A549 treated with CORT108297 at 1 μM for 4 hours (cell line): Measurements from ENCODE around the gene CDC16. TPM values are rescaled to one million over a fixed set of nuclear protein-coding genes. Genes with fewer than 3 reads are reported as not detected.

Experiments
- total RNA-seq: library from RNA; stranded (reverse); fragments of 200-300 nt; extraction: Qiagen RNA extraction; gene quantifications from 5 replicates; pipeline ENCODE4 v1.2.3, GENCODE V29; 2022

Gene CDC16, protein sequence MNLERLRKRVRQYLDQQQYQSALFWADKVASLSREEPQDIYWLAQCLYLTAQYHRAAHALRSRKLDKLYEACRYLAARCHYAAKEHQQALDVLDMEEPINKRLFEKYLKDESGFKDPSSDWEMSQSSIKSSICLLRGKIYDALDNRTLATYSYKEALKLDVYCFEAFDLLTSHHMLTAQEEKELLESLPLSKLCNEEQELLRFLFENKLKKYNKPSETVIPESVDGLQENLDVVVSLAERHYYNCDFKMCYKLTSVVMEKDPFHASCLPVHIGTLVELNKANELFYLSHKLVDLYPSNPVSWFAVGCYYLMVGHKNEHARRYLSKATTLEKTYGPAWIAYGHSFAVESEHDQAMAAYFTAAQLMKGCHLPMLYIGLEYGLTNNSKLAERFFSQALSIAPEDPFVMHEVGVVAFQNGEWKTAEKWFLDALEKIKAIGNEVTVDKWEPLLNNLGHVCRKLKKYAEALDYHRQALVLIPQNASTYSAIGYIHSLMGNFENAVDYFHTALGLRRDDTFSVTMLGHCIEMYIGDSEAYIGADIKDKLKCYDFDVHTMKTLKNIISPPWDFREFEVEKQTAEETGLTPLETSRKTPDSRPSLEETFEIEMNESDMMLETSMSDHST
- 37.7 to 41.7 TPM (median 40.8 TPM) in 5 replicates for total RNA-seq

DNA sequence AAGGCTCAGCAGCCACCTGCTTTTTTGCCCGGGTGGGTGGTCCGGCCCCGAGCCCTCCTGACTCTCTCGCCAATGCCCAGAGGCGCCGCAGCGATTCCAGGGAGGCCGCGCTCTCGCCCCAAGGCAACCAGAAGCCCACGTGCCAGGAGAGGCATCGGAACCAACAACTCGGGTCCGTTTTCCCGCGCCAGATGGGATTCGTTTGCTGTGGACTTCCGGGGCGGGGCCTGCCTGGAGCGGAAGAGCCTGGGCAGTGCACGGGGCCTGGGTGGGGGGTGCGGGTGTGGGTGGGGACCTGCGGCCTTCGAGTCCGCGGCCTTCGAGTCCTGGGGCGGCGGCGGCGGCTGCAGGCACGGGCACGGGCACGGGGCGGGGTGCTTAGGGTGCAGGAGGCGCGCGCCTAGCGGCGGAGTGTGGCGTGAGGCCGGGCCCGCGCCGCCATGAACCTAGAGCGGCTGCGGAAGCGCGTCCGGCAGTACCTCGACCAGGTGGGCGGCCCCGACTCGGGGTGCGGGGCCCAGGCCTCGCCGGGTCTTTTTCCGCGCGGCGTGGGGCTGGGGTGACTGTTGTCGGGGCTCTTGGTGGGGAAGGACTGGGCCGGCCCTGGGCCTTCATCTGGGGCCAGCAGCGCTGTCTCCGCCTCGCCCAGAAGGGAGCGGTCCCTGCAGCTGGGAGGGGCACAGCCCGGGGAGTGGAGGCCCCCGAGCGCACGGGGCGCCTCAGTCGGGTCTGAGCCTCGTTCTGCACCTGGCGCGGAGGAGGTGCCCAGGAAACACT is at the start of gene CDC16:
Gene CDC16, plus strand, starts transcription at position 253 of the 777 bp plus-strand sequence. Its CDS starts 188 bp downstream, at position 441.

DNA sequence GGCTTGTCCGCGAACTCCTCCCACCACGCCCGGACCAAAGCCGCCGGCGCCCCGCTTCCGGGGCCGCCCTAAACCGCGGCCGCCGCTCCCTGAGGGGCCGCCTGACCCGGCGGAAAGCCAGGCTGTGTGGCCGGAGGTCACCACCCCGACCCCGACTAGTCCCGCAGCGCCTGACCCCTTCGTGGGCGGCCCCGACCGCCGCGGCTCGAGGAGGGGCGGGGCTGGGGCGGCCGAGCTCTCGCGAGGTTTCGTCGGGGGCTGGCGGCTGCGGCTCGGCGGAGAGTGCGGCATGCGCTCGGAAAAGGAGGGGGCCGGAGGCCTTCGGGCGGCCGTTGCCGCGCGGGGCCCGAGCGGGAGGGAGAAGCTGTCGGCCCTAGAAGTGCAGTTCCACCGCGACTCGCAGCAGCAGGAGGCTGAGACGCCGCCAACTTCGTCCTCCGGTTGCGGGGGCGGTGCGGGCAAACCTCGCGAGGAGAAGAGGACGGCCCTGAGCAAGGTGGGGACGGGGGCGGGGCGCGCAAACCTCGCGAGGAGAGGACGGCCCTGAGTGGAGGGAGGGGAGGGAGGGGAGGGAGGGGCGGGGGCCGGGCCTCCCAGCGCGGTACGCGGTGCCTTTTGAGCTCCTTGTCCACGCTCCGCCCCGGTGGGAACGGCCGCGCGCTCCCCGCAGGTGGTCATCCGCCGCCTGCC is 46.8 kb downstream of the CDC16 start, which contains the start of gene UPF3A:
Gene UPF3A, plus strand, starts transcription at position 251 of the 690 bp plus-strand sequence. Its CDS starts 39 bp downstream, at position 290.

DNA sequence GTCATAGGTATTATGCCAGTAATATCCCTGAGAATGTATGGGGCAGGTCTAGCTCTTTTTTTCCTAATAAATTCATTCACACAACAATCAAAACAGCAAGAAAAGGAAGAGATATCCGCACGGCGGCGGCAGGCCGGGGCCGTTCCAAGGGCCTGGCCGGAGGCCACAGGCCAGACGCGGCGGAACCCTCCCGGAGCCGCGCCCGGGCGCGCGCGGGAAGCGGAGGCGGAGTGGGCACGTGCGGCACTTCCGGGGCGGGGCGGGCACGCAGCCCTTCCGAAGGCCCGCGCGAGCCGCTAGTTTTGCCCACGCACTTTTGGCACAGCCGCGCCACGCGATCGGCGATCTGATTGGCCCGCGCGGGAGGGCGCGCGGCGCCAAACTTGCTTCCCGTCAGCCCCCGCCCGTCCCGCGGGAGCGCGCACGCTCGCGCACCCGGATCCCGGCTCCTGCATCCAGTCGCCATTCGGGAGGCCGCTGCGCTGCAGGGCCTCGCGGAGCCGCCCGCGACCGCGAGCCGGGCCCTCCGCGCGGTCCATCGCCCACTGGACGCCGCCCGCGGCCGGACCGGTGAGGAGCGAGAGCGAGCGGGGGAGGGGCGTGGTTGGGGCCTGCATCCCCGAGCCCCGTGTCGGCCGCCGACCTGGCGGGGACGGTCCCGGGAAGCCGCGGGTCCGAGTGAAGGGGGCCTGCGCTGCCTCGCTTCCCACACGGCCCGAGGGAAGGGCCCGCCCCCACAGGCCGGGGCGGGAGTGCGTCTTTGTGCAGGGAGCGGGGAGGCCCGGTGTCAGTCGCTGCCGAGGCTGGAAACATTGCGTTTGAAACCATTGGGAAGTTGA is 79.6 kb downstream of the CDC16 start, which contains the start of gene CHAMP1:
Gene CHAMP1, plus strand, starts transcription at position 430 of the 839 bp plus-strand sequence. CDS start 9,340 bp downstream, outside the sequence.

Other genes with a start within 250 kb of the CDC16 start
- gene RASA3, start 102.3 kb upstream of the CDC16 start, total RNA-seq, result 10.1 to 14.3 TPM (median 12.8 TPM) in 5 replicates
- gene CFAP97D2, start 55.6 kb upstream of the CDC16 start, total RNA-seq, result 0.18 TPM in 1 of 5 replicates, not detected in the others
- gene UPF3A, start 46.7 kb downstream of the CDC16 start, total RNA-seq, result 29.4 to 34.1 TPM (median 30.7 TPM) in 5 replicates
- 18.4 to 23.0 TPM (median 22.3 TPM) in 5 replicates for gene CHAMP1, start 79.6 kb downstream of the CDC16 start, total RNA-seq